HG02885 (cell line): ENCODE results near the gene HSPA12B.
A peak's percentile ranks its signal among the peaks of the same experiment; 100 is the strongest.

Experiments
- ATAC-seq: cut with Tn5 transposase; IDR thresholded peaks from one replicate; pipeline ENCODE4 v1.9.1; 2021; ENCODE audit warnings: mild to moderate bottlenecking; ENCODE audit not compliant: unreplicated experiment, poor library complexity

The HSPA12B gene

DNA sequence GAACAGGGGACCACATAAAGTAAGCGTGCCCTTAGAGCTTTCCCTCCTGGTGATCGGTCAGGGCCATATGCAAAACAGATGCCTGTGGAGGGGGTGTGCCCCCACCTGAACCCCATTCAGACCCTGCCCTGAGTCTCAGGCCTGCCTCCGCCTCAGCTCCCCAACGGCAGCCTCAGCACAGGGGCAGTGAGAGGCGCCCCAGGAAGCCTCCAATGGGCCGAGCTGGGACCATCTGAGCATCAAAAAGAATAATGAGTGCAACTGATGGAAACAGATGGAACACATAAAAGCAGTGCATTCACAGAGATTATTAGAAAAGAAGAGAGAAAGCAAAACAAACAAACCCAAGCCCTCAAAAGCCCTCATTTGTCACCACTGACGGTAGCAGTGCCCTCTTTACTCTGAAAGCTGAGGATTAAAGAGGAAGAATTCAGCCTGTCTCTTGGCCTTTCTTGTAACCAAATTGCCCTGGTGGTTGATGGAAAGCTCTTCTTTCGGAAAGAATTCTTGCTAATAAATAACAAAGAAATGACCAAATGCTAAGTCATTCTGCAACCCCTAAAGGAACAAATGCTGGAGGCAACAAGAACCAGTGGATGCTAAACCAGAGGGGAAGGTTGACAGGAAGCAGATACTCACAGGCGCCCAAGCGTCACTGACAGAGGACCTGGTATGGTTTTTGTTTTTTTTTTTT, 28.3 kb downstream of the HSPA12B start:
- ATAC-seq = no peak

- ATAC-seq = no peak
These were observed 31.5 kb downstream of the HSPA12B start for GRCh38 chr20:3763671-3764601.

- ATAC-seq = no peak
These were observed 32.2 kb downstream of the HSPA12B start for GRCh38 chr20:3764659-3765058.

DNA sequence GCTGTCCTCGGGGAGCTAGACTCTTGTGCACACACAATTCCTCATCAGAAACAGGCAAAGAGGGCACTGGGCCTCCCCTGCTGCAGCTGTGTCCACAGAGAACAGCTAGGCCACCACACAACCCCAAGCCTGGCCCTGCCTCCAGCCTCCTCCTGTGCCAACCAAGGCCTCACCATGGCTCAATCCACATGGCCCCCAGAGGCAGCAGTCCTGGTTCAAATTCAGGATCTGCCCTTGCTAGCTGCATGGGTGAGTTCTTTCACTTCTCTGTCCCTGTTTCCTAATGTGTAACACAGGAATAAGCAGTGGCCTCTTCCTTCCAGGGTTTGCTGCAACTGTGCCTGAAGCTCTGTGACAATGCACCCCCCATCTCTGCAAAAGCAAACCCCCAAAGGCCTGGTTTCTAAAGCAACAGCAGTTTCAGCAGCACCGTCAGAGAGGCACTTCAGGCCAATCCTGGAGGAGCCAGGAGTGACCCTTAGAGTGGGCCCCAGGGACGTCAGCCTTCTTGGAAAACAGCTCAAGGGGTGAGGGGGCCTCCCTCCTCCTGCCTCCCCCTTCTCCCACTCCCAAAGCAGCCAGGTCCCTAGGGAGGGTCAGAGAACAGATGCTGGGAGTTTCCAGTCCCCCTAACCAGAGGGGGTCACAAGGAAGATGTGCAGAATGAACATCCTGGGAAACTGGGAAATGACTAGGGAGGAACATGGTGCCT, 32.8 kb downstream of the HSPA12B start:
- ATAC-seq = no peak

DNA sequence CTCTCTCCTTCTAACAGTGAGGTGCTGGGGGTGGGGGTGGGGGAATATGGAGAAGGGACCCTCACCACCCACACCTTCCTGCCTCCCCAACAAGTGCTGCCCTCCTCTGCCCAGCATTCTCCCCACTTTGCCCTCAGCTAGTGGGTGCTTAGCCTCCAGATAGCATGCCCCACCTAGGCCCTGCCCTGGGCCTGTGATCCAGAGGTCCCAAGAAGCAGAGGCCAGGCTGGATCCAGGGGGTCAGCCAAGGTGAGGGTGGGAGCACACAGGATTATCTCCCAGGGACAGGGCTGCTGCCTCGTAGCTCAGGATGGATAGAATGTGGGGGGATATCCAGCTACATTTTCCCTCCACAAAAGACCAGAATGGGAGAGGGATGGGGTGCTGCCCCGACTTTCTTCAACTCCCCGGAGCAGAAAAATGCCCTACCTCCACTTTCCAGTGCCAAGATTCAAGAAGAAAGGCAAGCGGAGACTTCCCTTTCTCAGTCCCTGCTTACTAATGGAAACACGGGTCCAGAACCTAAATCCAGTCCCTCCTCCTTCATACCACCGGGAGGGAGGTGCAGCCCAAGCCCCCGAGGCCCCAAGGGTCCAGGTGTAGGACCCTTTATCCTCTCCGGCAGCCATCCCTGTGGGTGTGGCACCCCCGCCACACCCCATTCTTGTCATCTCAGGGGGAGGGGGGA, 34.1 kb downstream of the HSPA12B start:
- ATAC-seq = no peak

DNA sequence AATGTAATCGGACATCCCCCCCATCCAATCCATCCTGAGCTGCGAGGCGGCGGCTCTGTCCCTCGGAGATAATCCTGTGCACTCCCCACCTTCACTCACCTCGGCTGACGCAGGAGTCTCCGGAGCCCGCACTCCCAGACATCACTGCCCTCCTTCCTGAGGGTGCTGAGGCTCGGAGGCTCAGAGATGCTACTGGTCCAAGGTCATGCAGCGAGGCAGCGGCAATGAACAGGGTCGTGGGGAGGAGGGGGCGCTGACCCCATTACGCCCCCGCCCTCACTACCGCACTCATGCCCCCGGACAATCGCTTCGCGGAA, 34.6 kb downstream of the HSPA12B start:
- no peak for ATAC-seq

- ATAC-seq = peak; percentile 95
These were observed 35.2 kb downstream of the HSPA12B start, which contains the start of gene ADISSP for GRCh38 chr20:3767427-3768341. TSS of gene ADISSP (minus strand) at chr20:3767753. CDS start at chr20:3760100, 7,653 bp downstream.

GRCh38 chr20:3768342-3769130, 36.1 kb downstream of the HSPA12B start:
- peak; percentile 34 for ATAC-seq

- ATAC-seq = no peak
These were observed 39.1 kb downstream of the HSPA12B start for GRCh38 chr20:3771552-3772058.

- no peak for ATAC-seq
These were observed 43.1 kb downstream of the HSPA12B start for GRCh38 chr20:3775457-3776108.

- no peak for ATAC-seq
These were observed 44.9 kb downstream of the HSPA12B start for GRCh38 chr20:3777381-3777715.

- no peak for ATAC-seq
These were observed 45.5 kb downstream of the HSPA12B start for GRCh38 chr20:3777716-3778629.

- ATAC-seq = no peak
These were observed 46.5 kb downstream of the HSPA12B start for GRCh38 chr20:3778976-3779375.

- peak; percentile 65 for ATAC-seq
These were observed 48.8 kb downstream of the HSPA12B start, which contains the start of gene SPEF1 for GRCh38 chr20:3781153-3781910. TSS of gene SPEF1 (minus strand) at chr20:3781448. CDS start at chr20:3781287, 161 bp downstream.

GRCh38 chr20:3782597-3782996, 50.1 kb downstream of the HSPA12B start:
- no peak for ATAC-seq

DNA sequence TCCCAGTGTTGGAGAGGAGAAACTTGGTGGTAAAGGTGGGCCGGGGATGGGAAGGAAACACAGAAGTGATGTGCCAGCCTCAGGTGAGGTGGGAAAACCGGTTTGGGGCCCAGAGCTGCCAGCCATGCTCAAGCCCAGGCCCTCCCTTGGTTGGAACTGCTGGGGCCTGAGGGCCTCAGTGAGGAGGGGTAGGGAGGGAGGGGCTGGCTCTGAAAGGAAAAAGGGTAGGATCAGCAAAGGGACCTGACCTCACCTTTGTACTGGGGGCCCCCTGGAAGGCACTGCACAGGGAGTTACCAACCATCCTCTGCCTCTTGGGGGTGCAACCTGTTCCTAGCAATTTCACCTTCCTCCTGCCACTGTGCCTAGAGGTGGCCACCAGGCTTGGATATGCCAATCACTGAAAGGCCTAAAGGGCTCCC, 50.6 kb downstream of the HSPA12B start:
- ATAC-seq = no peak
